LNCaP clone FGC (cell line): ENCODE measurements around the gene CEBPB.

Source experiments
- DNase-seq: peaks from one replicate; pipeline ENCODE4 v3.0.0-alpha.2; 2011; ENCODE audit warnings: low read depth
- H3K4me3 ChIP-seq: 2 replicates; pipeline ENCODE4 v1.5.1; 2011; ENCODE audit warnings: mild to moderate bottlenecking, low read depth, low read length, control low read depth
- TF ChIP-seq, protein P1 (sequence below): IDR thresholded peaks from 2 replicates; pipeline ENCODE4 v1.5.1; 2012; ENCODE audit warnings: mild to moderate bottlenecking; ENCODE audit not compliant: control insufficient read depth, insufficient read depth; ENCODE audit errors: extremely low read depth

Gene CEBPB

DNA sequence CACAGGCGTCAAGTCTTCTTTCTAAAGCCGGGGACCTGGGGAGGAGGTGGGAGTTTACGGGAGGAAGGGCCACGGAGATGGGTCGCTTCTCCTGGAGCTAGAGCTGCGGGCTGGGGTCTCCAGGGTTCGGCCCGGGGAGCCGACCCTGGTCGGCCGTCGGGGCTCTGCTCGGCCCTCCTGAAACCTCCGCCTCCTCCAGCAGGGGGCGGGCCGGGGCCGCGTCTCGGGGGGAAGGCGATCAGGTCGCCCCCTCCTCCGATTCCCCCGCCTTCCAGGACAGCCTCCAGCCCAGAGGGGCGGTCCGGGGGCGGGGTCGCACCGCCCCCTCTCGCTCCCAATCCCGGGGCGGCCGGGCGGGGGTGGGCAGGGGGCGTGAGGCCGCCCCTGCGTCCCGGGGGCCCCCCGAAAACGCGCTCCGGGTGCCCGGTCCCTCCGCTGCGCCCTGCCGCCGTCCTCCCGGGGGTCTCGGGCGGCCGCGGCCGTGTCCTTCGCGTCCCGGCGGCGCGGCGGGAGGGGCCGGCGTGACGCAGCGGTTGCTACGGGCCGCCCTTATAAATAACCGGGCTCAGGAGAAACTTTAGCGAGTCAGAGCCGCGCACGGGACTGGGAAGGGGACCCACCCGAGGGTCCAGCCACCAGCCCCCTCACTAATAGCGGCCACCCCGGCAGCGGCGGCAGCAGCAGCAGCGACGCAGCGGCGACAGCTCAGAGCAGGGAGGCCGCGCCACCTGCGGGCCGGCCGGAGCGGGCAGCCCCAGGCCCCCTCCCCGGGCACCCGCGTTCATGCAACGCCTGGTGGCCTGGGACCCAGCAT is at the start of gene CEBPB:
CEBPB (plus strand) TSS at position 580 of the 814 bp plus-strand sequence; CDS start at position 784, 204 bp downstream.
- H3K4me3 ChIP-seq = peak within 1 kb of the TSS; percentile 74
- no peak for DNase-seq
- TF ChIP-seq, protein P1, sequence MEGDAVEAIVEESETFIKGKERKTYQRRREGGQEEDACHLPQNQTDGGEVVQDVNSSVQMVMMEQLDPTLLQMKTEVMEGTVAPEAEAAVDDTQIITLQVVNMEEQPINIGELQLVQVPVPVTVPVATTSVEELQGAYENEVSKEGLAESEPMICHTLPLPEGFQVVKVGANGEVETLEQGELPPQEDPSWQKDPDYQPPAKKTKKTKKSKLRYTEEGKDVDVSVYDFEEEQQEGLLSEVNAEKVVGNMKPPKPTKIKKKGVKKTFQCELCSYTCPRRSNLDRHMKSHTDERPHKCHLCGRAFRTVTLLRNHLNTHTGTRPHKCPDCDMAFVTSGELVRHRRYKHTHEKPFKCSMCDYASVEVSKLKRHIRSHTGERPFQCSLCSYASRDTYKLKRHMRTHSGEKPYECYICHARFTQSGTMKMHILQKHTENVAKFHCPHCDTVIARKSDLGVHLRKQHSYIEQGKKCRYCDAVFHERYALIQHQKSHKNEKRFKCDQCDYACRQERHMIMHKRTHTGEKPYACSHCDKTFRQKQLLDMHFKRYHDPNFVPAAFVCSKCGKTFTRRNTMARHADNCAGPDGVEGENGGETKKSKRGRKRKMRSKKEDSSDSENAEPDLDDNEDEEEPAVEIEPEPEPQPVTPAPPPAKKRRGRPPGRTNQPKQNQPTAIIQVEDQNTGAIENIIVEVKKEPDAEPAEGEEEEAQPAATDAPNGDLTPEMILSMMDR = peak; percentile 67

- no peak overlapping the region for H3K4me3 ChIP-seq
- TF ChIP-seq, protein P1 = no peak
- DNase-seq = no peak
These were observed 49.5 kb upstream of the CEBPB start for GRCh38 chr20:50141018-50141675.

DNA sequence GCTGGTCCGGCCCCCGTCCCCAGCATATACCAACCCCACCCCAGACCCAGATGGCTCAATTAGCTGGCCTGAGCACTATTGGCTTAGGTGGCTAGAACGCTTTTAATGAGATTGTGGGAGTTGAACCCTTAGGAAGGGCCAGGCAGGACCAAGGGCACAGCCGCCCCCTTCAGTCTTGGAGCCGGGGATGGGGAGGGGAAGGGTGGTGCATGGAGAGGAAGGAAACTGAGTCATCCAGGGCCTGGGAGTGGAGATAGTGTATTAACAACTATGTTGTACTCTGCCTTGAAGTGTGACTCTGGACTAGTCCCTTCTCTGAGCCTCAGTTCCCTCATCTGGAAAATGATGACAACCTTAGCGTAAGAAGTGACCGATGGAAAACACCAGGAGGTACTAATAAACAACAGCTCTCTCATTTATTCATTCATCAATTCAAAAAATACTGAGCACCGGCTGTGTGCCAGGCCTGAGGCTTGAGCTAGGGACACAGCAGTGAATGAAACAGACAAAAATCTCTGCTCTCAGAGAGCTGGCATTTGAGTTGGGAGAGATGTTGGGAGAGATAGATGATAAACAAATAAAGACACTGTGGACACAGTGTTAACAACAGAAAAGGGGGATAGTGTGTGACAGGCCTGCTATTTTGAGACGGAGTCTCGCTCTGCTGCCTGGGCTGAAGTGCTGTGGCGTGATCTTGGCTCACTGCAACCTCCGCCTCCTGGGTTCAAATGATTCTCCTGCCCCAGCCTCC is 48.6 kb upstream of the CEBPB start:
- TF ChIP-seq, protein P1 = no peak
- H3K4me3 ChIP-seq = no peak overlapping the region
- DNase-seq = peak; percentile 72

GRCh38 chr20:50142812-50143211 is 47.8 kb upstream of the CEBPB start:
- TF ChIP-seq, protein P1 = no peak
- no peak overlapping the region for H3K4me3 ChIP-seq
- no peak for DNase-seq

DNA sequence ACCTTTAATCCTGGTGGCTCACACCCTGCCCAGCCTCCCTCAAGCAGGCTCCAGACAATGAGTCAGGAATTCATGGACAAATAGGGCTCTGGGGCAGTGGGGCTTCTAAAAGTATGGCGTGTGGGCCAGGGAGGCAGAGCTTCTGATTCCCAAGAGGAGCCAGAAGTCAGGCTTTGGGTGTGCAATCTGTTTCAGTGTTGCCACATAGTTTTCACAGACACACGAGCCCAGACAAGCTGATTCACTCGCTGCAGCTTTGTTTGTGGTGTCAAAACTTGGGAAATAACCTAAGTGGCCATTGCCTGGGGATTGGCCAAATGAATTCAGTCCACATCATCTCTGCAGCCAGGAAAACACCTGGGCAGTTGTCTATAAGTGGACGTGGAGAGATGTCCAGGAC is 46.3 kb upstream of the CEBPB start:
- no peak overlapping the region for H3K4me3 ChIP-seq
- DNase-seq = no peak
- TF ChIP-seq, protein P1 = no peak

GRCh38 chr20:50145566-50145965 is 45.1 kb upstream of the CEBPB start:
- TF ChIP-seq, protein P1 = no peak
- no peak overlapping the region for H3K4me3 ChIP-seq
- DNase-seq = no peak
